GM19035 (cell line): Measurements from ENCODE around the gene GNAO1.
"Not testable (repeated sequence)": the region's sequence is repeated elsewhere in the genome, so short reads cannot be mapped to it uniquely, and the experiment has no call there.

Experiments
- ATAC-seq: cut with Tn5 transposase; IDR thresholded peaks from one replicate; pipeline ENCODE4 v1.9.1; 2021; ENCODE audit not compliant: unreplicated experiment

GNAO1 gene

GRCh38 chr16:56382459-56382858 lies 191.2 kb downstream of the GNAO1 start:
- ATAC-seq, result no peak

GRCh38 chr16:56382901-56383355 lies 191.6 kb downstream of the GNAO1 start:
- no peak for ATAC-seq

- ATAC-seq, result no peak
These were observed 192.9 kb downstream of the GNAO1 start for GRCh38 chr16:56384074-56384721.

- no peak for ATAC-seq
These were observed 196.1 kb downstream of the GNAO1 start for GRCh38 chr16:56387396-56387795.

- ATAC-seq, result no peak
These were observed 196.9 kb downstream of the GNAO1 start for GRCh38 chr16:56388209-56388608.

- no peak for ATAC-seq
These were observed 198.3 kb downstream of the GNAO1 start for GRCh38 chr16:56389554-56389953.

GRCh38 chr16:56396724-56397123 lies 205.4 kb downstream of the GNAO1 start:
- not testable (repeated sequence) for ATAC-seq

GRCh38 chr16:56399047-56399446 lies 207.8 kb downstream of the GNAO1 start:
- no peak for ATAC-seq

- ATAC-seq, result no peak
These were observed 208.2 kb downstream of the GNAO1 start for GRCh38 chr16:56399486-56399885.

- no peak for ATAC-seq
These were observed 209.2 kb downstream of the GNAO1 start for GRCh38 chr16:56400458-56400857.

- ATAC-seq, result no peak
These were observed 210.2 kb downstream of the GNAO1 start for GRCh38 chr16:56401482-56401881.

GRCh38 chr16:56405977-56406672 lies 214.8 kb downstream of the GNAO1 start:
- ATAC-seq, result no peak
